GM19328 (cell line): ENCODE data around the gene FAM50A.
A peak's percentile ranks its signal among the peaks of the same experiment; 100 is the strongest.
"Not testable (repeated sequence)": the region's sequence is repeated elsewhere in the genome, so short reads cannot be mapped to it uniquely, and the experiment has no call there.

Source experiments
- ATAC-seq: cut with Tn5 transposase; IDR thresholded peaks from one replicate; pipeline ENCODE4 v1.9.1; 2021; ENCODE audit warnings: mild to moderate bottlenecking, moderate library complexity; ENCODE audit not compliant: unreplicated experiment

FAM50A gene

GRCh38 chrX:154481911-154482601 lies 38.1 kb downstream of the FAM50A start:
- ATAC-seq: no peak

GRCh38 chrX:154482786-154483185 lies 38.8 kb downstream of the FAM50A start:
- ATAC-seq: no peak

- no peak for ATAC-seq
Measured at GRCh38 chrX:154483325-154483724, 39.4 kb downstream of the FAM50A start.

- no peak for ATAC-seq
Measured at GRCh38 chrX:154484255-154485149, 40.6 kb downstream of the FAM50A start.

GRCh38 chrX:154485150-154486051 lies 41.5 kb downstream of the FAM50A start:
- ATAC-seq: no peak

GRCh38 chrX:154486052-154486395 lies 42.1 kb downstream of the FAM50A start:
- ATAC-seq: no peak

GRCh38 chrX:154486396-154487207 lies 42.7 kb downstream of the FAM50A start, which contains the start of gene UBL4A:
TSS of gene UBL4A (minus strand) at chrX:154486615. CDS start at chrX:154486584, 31 bp downstream.
- no peak for ATAC-seq

- no peak for ATAC-seq
Measured at GRCh38 chrX:154487518-154488290, 43.8 kb downstream of the FAM50A start.

- ATAC-seq: no peak
Measured at GRCh38 chrX:154488336-154489075, 44.6 kb downstream of the FAM50A start.

- ATAC-seq: no peak
Measured at GRCh38 chrX:154489182-154489581, 45.2 kb downstream of the FAM50A start.

- peak; percentile 17 for ATAC-seq
Measured at GRCh38 chrX:154490021-154490413, 46.1 kb downstream of the FAM50A start.

- peak; percentile 81 for ATAC-seq
Measured at GRCh38 chrX:154490414-154491083, 46.6 kb downstream of the FAM50A start, which contains the start of gene SLC10A3. TSS of gene SLC10A3 (minus strand) at chrX:154490629. CDS start at chrX:154488940, 1,689 bp downstream.

- no peak for ATAC-seq
Measured at GRCh38 chrX:154494715-154495114, 50.8 kb downstream of the FAM50A start.

- no peak for ATAC-seq
Measured at GRCh38 chrX:154495472-154495922, 51.6 kb downstream of the FAM50A start.

GRCh38 chrX:154496591-154497137 lies 52.7 kb downstream of the FAM50A start:
- ATAC-seq: not testable (repeated sequence)
